DMS53 treated with DMSO at 0.1 percent for 48 hours (cell line): Measurements from ENCODE around the gene KCNJ14.
A peak's percentile ranks its signal among the peaks of the same experiment; 100 is the strongest.

Experiments
- DNase-seq: peaks from one replicate; lab custom pipeline; 2025; ENCODE audit not compliant: unreplicated experiment; lab: John Stamatoyannopoulos, UW

KCNJ14 gene

GRCh38 chr19:48445256-48445605, 10.1 kb upstream of the KCNJ14 start:
- peak; percentile 94 for DNase-seq

- DNase-seq: peak; percentile 94
Observed at GRCh38 chr19:48445606-48446481, 9.5 kb upstream of the KCNJ14 start, which contains the start of gene GRWD1. Gene GRWD1, plus strand, starts transcription at chr19:48445983. Its CDS starts 23 bp downstream, at chr19:48446006.

GRCh38 chr19:48446579-48446978, 8.8 kb upstream of the KCNJ14 start:
- DNase-seq: no peak

GRCh38 chr19:48448563-48448962, 6.8 kb upstream of the KCNJ14 start:
- no peak for DNase-seq

GRCh38 chr19:48450441-48450840, 4.9 kb upstream of the KCNJ14 start:
- DNase-seq: no peak

- no peak for DNase-seq
Observed at GRCh38 chr19:48450863-48451262, 4.5 kb upstream of the KCNJ14 start.

- no peak for DNase-seq
Observed at GRCh38 chr19:48451624-48452023, 3.8 kb upstream of the KCNJ14 start.

- DNase-seq: no peak
Observed at GRCh38 chr19:48452289-48453190, 2.8 kb upstream of the KCNJ14 start.

- no peak for DNase-seq
Observed at GRCh38 chr19:48454150-48454730, 1.1 kb upstream of the KCNJ14 start.

GRCh38 chr19:48455908-48456562, 661 bp downstream of the KCNJ14 start:
- DNase-seq: no peak

GRCh38 chr19:48456864-48457263, 1.5 kb downstream of the KCNJ14 start:
- DNase-seq: no peak

GRCh38 chr19:48458016-48458415, 2.6 kb downstream of the KCNJ14 start:
- DNase-seq: no peak

GRCh38 chr19:48461651-48461981, 6.2 kb downstream of the KCNJ14 start:
- DNase-seq: no peak

GRCh38 chr19:48461982-48462655, 6.7 kb downstream of the KCNJ14 start:
- DNase-seq: no peak

- no peak for DNase-seq
Observed at GRCh38 chr19:48465215-48465614, 9.8 kb downstream of the KCNJ14 start.

GRCh38 chr19:48466561-48467325, 11.4 kb downstream of the KCNJ14 start:
- no peak for DNase-seq

GRCh38 chr19:48468772-48469288, 13.5 kb downstream of the KCNJ14 start:
- peak; percentile 100 for DNase-seq

GRCh38 chr19:48469289-48469881, 14.0 kb downstream of the KCNJ14 start, which contains the start of gene CYTH2:
Gene CYTH2, plus strand, starts transcription at chr19:48469369. Its CDS starts 139 bp downstream, at chr19:48469508.
- peak; percentile 33 for DNase-seq
